A673 (cell line): Measurements from ENCODE around the gene DISP3.

Source experiments
- EZH2 ChIP-seq: fragments of 200-600 bp; sonication (generic); IDR thresholded peaks from 2 replicates; pipeline ENCODE4 v1.6.1; 2017; ENCODE audit warnings: borderline replicate concordance, low read depth, mild to moderate bottlenecking, mixed read lengths, antibody characterized with exemption, low read length; ENCODE audit not compliant: poor library complexity, severe bottlenecking
- TF ChIP-seq, protein P1 (sequence below): fragments of 300-800, 200-600 bp; sonication (generic); conservative IDR thresholded peaks from 2 replicates; pipeline ENCODE4 v1.5.1; 2017; ENCODE audit warnings: low read depth, mild to moderate bottlenecking, antibody characterized with exemption, low read length, moderate library complexity, mixed read lengths

DNA sequence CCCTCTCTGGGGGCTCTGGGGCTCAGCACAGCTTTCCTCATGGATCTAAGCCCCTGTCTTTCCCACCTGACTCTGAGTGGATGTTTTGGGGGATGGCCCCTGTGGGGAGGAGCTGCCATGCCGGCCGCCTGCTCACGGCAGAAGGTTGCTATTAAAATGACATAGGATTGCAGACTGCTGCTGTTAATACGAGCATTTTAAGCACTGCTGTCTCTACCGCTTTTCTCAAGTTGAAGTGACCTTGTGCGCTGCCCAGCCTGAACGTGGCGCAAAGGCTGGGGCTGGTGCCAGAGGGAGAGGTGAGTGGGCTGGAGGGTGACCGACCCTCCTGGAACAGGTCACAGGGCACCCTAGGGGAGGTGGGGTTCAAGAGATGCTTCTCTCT lies 58.4 kb downstream of the DISP3 start:
- TF ChIP-seq, protein P1, sequence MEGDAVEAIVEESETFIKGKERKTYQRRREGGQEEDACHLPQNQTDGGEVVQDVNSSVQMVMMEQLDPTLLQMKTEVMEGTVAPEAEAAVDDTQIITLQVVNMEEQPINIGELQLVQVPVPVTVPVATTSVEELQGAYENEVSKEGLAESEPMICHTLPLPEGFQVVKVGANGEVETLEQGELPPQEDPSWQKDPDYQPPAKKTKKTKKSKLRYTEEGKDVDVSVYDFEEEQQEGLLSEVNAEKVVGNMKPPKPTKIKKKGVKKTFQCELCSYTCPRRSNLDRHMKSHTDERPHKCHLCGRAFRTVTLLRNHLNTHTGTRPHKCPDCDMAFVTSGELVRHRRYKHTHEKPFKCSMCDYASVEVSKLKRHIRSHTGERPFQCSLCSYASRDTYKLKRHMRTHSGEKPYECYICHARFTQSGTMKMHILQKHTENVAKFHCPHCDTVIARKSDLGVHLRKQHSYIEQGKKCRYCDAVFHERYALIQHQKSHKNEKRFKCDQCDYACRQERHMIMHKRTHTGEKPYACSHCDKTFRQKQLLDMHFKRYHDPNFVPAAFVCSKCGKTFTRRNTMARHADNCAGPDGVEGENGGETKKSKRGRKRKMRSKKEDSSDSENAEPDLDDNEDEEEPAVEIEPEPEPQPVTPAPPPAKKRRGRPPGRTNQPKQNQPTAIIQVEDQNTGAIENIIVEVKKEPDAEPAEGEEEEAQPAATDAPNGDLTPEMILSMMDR: no peak
- TF ChIP-seq EZH2: no peak
